ENCODE data around the gene PRKCE. TPM values are rescaled to one million over a fixed set of nuclear protein-coding genes. Genes with fewer than 3 reads are reported as not detected.

PRKCE gene
- total RNA-seq, 4 donors from 2014 or later: 5.9 to 21.2 (median 18.5) TPM

DNA sequence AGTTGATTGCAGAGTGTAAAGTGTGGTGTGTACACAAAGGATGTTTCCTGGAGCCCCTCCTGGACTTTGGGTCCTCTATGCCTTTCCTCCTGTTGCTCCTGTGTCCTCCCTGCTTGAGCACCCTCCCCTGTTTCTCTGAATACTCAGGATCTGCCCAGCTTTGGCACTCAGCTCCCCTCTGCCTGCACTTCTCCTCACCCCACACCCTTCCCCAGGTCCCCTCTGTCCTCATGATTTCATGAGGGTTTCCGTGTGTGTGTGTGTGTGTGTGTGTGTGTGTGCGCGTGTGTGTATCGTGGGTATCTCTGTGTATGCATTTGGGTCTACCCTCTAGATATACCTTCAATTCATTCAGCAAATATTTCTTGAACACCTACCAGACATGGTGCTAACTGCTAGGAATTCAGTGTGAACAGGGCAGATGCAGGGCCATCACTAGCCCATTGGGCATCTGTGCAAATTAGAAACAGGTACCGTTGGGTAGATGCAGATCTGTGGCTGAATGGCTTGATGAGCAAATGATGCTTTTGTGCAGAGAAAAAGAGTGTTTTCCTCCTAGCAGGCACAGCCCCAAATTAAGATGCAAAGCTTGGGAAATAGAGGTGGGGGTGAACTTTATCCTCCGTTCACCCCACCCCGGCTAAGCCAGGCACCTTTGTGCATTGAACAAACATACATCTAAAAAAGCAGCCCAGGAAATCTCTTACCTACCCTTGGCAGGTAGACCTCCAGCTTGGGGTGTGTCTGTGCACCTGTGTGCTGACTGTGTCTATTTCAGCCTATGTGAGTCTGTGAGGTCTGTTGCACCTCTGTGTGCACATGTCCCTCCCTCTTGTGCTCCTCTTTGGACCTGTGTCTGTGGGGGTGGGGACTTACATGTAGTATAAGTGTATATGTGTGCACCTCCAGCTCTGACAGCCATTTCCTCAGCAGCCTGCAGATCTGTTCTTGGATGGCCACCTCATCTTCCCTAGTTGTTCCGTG lies 585.7 kb downstream of the PRKCE start:
- no peak for ATAC-seq
- Histone ChIP-seq H3K36me3 (no peaks in the 10 kb centered on the region), H3K9me3 (no peaks in the 10 kb centered on the region), H3K27me3 (no peaks in the 10 kb centered on the region), H3K4me1 (no peaks in the 10 kb centered on the region), H3K4me3 (no peak overlapping the region), H3K27ac (no peak overlapping the region)
- 76 to 79% methylated on average over 5 to 7 of the region's 8 CpGs for WGBS, 2 donors (ENCODE audit: low coverage in 1 of 2)
- no peak for TF ChIP-seq POLR2AphosphoS5 (IDR thresholded peaks at IDR 0.05)

Other genes with a start within 250 kb of the PRKCE start
- gene SRBD1, start 40.4 kb upstream of the PRKCE start, total RNA-seq: 10 to 100 TPM in 3 of 4 donors, 1 to 10 TPM in 1; 7.7 to 16.7 (median 12.5) TPM